HG03045 (cell line): ENCODE data around the gene GTF2E1.
"Not testable (repeated sequence)": the region's sequence is repeated elsewhere in the genome, so short reads cannot be mapped to it uniquely, and the experiment has no call there.

Source experiments
- ATAC-seq: cut with Tn5 transposase; IDR thresholded peaks from one replicate; pipeline ENCODE4 v1.9.1; 2021; ENCODE audit warnings: mild to moderate bottlenecking, moderate library complexity; ENCODE audit not compliant: unreplicated experiment

The GTF2E1 gene

DNA sequence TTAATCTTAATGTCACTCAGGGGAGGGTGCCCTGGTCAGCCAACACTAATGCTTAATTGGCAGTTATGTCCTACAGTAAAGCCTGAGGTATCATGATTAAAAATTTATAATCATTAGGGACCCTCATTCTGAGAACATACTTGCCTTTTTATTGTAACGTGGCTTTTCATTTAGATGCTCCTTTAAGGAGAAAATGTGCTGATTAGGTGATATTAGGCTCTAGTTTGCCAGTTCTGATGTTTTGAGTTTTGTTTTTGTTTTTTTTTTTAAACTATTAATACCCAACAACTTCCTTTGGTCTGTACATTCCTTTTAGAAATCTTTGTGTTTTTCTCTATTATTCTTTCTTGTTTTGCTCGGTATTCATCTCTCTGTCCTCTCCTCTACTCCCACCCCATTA lies 10.3 kb downstream of the GTF2E1 start:
- no peak for ATAC-seq

DNA sequence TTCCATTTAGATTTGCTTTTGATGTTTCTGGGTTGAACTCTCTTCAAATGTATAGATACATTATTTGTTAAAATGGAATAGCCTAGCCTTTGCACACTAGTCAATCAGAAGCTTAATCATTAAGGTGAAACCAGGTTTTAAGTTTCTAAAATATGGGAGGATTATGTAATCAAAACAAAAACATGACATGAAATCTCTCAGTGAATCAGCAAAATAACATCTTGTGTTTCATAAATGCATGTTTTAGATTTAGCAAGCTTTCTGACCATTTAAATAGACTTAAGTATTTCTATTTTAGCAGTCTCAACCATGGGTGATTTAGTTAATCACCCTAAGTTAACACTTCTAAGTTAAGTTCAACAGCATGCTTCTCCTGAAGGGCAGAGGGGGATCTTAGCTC lies 11.3 kb downstream of the GTF2E1 start:
- no peak for ATAC-seq

DNA sequence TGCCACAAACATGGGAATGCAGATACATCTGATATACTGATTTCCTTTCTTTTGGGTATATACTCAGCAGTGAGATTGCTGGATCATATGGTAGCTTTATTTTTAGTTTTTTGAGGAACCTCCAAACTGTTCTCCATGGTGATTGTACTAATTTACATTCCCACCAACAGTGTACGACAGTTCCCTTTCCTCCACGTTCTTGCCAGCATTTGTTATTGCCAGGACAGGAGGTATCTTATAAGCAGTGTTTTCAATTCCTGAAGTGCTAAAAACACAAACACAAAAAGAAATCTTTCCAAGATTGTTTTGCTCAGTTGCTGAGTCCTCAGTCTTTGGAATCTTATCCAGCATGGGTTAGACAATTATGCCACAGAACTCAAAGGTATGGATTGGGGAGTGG lies 13.5 kb downstream of the GTF2E1 start:
- no peak for ATAC-seq

DNA sequence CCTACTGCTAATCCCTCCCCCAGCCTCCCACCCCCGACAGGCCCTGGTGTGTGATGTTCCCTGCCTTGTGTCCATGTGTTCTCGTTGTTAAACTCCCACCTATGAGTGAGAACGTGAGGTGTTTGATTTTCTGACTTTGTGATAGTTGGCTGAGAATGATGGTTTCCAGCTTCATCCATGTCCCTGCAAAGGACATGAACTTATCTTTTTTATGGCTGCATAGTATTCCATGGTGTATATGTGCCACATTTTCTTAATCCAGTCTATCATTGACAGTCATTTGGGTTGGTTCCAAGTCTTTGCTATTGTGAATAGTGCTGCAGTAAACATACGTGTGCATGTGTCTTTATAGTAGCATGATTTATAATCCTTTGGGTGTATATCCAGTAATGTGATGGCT lies 16.0 kb downstream of the GTF2E1 start:
- ATAC-seq = not testable (repeated sequence)

DNA sequence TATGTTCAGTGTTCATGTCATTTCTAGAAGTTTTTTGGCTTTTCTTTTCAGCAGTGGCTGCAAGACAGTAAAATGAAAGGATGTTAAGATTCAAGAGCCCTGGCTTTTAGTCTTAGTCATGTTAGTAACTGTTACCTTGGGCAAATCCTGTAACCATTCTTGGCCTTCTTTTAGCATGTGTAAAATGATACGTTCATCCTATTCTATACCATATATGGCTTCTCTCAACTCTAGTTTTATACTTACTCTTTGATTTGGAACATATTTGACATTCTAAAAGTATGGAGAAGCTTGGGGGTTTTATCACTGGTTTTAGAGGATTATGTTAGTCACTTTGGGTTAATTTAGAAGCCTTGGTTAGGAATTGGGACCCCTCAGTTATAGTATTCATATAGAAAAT lies 20.1 kb downstream of the GTF2E1 start:
- no peak for ATAC-seq

DNA sequence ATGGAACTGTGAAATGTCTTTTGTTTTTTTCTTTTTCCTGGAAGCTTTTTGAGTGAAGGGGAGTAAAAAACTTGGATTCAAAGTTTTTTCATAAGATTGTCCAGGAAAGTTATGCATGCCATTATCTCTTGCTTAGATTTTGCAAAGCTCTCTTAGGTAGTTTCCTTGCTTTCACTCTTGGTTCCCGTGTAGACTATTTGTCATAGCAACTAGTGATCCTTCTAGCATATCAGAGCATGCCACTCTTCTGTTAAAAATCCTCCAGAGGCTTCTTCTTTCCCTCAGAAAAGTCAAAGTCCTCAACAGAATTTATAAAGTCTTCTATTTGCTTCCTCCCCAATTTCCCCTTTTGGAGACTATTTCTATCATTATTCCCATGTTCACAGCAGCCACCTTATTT lies 21.1 kb downstream of the GTF2E1 start:
- peak; percentile 79 for ATAC-seq

DNA sequence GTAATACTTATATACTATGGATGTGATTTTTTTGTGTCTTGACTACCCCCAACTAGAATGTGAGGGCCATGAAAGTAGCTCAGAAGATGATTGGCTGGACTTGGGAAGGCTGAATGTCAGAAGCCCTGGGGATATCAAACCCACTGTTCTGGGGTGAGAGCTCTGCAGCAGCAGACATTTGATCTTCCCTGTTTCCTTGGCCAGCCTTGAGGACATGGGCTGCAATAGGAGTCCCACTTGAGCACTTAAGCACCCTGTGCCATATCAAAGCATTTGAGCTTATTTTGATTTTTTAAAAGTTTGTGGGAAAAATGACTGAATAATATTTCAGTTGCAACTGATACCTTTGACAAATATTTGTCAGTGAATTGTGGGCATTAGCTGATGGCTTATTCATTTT lies 21.7 kb downstream of the GTF2E1 start:
- ATAC-seq = no peak

DNA sequence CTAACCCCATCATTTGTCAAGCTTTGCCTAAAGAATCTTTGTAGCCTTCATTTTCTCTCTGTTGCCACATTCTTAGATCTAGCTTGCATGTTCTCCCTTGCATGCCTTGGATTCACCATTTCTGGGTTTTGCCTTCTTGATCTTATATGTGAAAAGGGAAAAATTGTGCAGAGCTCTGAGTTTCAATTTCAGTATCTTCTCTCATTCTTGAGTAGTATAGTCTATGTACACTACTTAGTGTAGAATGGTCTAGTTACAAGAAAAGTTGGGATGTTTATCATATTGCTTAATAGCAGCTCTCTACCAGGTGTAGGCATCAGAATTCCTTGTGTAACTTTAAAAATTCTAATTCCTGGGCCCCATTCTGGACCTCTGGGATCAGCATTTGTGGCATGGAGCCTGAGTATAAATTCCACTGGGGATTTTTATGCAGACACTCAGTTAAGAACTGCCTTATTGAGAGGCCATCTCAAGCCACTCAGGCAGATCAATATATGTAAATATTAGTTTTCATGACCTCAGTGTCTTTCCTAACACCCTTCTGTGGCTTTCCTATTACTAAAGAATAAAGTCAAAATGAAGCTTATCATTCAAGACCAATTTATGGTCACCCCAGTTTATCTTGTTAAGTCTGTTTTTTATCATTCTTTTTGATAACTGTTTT lies 23.4 kb downstream of the GTF2E1 start:
- ATAC-seq = peak; percentile 63

DNA sequence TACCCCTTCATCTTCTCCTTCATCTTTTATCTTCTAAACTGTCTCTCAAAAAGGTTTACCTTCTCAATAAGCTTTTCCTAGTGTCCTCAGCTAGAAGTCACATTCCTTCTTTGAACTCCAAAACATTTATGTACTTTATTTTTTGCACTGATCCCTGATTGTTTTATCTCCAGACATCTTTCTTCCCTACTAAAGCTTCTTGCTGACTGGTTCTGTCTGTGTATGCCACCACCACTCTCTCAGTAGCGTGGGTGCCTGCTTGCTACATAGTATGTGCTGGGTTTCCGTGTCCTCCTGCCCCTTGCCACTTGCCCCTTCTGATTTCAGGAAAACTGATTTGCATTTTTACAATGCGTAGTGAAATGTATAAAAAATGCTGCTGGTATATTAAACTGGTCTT lies 24.0 kb downstream of the GTF2E1 start:
- ATAC-seq = no peak

DNA sequence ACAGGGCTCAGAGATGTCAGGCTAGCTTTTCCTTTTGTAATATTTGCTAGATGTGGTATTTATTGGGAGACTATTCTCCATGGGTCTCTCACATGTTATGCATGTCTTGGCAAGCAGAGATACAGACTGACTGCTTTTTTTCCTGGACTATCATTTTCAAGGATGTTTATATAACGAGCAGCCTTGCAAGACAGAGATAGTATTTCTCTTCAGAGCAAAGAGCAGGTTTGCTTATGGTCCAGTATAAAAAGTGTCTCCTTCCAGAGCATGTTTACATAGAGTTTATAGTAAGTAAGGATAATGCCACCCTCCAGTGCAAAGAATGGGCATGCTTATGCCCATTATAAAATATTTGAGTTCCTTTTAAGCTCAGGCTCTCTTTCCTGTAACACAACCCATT lies 24.6 kb downstream of the GTF2E1 start:
- no peak for ATAC-seq

DNA sequence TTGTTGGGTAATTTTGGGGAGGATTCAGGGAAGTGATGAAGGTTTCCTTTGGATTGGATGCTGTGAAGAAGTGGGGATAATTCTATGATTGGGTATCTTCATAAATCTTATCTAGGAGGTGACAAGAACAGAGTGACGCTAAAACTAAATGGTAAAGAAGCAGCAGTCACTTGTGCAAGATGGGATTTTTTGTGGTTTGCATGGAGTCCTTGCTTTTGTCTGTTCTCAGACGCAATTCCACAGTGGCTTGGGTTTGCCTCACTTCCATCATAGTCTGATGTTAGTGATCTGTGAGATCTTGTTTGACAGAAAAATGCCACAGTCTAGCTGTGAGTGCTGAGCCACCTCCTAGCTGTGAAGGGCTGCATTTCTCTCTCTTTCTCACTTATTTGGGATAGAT lies 26.9 kb downstream of the GTF2E1 start:
- ATAC-seq = no peak

DNA sequence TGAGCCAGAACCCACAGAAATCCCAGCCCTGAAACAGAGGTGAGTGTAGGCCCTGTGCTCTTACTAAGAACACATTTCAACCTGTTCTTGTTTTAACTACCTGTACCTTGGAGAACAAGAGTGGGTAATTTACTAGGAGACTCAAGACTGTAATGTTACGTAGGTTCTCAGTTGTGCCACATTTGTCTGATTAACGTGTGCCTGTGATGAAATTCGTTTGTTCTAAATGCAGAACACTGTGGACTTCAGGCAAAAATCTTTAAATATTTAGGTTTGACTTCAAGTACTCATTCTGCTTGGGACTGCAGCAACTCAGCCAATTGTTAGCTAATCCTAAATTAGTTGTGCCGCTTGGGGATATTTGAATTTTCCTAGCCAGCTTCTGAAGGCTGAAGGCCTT lies 28.3 kb downstream of the GTF2E1 start:
- no peak for ATAC-seq

DNA sequence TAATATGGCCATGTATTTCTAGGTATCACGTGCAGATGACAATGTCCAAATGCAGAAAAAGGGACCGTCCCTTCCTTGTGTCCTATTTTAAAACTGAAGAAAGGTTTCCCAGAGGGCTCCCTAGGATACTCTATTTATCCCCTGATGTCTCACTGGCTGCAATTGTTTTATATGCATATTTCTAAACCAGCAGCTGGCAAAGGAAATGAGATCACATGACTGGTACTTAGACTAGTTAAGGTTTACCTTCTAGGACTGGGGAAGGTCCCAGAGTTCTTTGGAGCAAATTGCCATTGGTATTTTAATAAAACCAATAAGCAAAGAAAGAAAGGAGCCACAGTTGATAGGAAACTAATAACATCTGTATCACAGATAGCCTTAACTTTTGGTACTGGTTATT lies 29.5 kb downstream of the GTF2E1 start:
- ATAC-seq = no peak

DNA sequence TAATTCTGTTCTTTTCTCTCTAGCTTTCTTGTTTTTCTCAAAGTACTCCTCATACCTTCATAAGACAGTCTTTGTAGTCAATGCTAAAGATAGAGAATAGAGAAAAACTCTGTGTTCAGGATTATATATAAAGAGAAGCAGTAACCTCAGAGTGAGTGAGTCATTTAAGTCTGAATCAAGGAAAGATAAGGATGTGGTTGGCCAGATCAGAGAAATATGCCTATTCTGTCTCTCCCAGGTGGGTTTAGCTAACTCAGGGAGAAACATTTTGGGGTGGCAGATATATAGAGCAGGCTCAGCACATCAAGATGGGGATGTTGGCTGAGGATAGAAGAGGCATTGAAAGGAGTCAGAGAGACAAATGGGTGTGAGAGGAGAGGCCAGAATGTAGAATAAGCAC lies 31.4 kb downstream of the GTF2E1 start:
- no peak for ATAC-seq

DNA sequence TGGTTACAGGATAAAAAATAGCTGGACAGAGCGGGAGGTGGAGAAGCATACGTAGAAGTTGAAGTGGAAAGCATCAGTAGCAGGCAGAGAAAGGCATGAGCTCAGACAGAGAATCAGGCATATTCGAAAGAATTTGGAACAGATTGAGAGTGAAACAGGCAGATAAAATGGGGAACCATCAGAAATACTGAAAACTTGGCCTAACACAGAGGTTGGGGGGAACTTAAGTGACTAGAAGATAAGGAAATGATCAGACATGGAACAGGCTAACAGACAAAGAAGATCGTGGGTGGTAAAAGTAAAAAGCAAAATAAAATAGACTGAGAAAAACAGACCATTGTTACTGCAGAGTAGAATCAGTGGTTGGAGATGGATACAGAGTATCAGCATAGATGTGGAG lies 32.9 kb downstream of the GTF2E1 start:
- ATAC-seq = no peak

DNA sequence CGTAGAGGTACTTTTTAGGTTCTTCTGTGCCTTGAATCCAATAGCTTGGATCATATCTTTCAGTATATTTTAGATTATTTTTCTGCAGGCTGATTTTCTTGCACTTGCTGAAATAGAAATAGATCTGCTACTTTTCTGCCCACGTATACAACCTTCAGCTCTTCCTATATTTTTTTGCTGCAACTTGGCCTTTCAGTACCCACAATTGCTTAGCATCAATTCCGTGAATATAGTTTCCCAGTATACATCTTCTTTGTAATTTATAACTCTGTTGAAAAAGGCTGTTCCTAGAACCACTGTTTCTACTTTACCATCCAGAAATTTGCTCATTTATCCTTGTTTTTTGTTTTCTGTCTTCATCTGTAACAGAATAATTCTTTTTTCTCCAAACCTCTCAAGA lies 36.2 kb downstream of the GTF2E1 start:
- ATAC-seq = no peak

DNA sequence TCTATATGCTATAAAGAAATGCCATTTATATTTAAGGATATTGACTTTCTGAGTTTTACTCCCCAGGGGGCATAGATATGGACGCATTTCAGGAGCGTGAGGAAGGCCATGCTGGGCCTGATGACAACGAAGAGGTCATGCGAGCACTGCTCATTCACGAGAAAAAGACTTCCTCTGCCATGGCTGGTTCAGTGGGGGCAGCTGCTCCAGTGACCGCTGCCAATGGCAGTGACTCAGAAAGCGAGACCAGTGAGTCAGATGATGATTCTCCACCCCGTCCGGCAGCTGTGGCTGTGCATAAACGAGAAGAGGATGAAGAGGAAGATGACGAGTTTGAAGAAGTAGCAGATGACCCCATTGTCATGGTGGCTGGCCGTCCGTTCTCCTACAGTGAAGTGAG lies 38.4 kb downstream of the GTF2E1 start:
- peak; percentile 97 for ATAC-seq

DNA sequence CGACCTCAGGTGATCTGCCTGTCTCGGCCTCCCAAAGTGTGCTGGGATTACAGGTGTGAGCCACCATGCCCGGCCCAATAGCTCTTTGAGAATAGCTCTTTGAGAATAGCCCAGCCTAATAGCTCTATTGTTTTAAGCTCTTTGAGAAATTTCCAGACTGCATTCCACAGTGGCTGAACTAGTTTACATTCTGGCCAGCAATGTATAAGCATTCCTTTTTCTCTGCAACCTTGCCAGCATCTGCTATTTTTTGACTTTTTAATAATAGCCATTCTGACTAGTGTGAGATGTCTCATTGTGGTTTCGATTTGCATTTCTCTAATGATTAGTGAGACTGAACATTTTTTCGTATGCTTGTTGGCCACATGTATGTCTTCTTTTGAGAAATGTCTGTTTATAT lies 43.3 kb downstream of the GTF2E1 start:
- peak; percentile 59 for ATAC-seq

DNA sequence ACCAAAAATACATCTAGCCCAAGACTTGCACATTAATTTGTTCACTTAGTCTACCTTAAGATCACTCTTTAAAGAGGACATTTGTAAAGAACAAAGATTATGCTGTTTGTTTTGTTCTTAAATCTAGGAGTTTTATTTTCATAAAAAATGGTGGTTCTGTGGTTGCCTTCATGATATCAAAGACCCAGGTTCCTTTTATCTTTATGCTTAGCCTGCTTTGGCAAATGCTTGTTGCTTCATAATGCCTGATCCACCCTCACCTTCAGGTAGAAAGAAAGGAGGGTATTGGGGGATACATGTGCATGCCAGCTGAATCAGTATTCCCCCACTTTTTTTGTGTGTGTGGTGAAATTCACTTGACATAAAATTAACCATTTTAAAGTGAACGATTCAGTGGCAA lies 48.5 kb downstream of the GTF2E1 start:
- ATAC-seq = no peak

DNA sequence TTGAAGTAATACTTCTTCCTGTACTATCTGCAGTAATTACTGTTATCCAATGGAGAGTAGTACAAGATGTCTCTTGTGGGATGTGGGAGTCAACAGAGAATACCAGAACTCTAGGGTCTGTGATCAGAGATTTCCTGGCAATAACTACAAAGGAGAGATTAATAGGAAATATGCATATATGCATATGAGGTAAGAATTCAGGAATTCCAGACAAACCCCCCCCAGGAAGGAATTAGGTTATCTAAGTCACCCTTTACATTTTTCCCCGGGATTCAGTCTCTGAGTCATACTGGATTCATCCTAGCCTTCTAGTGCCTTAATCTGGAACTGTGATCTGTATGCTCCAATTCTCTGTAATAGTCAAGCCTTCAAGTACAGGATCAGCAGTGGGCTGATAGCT lies 49.4 kb downstream of the GTF2E1 start:
- no peak for ATAC-seq

DNA sequence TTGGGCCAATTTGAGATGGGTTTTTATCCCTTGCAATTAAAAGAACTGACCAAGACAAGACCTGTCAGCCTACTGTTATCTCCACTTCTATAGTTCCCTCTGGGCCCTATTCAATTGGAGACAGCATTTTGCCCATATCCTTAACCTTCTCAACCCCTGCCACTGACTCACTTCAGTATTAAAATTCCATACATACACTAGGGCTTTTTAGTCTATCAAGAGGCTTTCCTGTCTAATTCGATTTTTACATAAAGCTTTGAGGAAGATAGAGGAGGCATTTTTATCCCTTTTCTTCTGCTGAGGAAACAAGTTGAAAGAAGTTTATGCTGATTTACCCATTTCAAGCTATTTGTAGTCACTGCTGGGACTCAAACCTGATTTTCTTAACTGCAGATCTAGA lies 51.1 kb downstream of the GTF2E1 start:
- ATAC-seq = no peak

DNA sequence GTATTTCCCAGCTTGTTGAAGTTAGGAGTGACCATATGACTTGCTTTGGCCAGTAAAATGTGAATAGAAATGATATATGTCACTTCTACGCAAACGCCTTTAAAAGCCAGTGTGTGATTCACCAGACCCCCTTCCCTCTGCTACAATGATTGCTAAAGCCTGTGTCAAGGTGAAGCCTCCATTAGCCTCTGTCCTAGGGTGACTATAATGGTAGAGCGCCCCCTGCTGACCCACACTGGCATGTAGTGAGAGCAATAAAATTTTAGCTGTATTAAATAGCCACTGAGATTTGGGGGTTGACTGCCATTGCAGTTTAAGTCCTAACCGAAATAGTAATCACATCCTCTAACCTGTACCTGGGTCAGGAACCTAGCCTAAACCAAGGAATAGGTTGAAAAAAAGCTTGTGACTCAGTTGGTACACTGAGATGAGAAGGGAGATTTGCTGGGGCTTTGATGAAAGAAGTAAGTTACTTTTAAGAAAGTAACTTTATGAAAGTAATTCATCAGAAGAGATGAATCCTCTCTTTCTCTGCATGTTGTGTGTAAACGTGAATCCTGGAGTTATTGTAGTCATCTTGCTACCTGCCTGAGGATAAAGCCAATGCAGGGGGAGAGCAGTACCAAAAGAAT lies 52.6 kb downstream of the GTF2E1 start:
- peak; percentile 94 for ATAC-seq

DNA sequence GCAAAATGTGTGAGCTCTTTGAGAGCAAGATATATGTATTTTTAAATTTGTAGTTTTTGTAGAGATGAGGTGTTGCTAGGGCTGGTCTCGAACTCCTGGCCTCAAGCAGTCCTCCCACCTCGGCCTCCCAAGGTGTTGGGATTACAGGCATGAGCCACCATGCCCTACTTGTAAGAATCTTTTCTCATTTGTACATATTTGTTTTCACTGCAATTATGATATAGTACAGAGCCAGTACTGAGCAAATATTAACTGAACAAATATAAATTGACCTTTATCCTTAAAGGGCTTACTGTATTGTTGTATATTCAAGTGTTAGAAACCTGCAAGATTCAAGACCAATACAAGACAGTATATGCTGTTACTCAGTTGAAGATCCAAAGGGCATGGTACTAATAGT lies 53.4 kb downstream of the GTF2E1 start:
- ATAC-seq = no peak
